GM19099 (cell line): ENCODE measurements around the gene DPYD.

Experiments used
- POLR2A ChIP-seq: IDR thresholded peaks from 3 replicates; pipeline ENCODE4 v1.6.1; 2011; ENCODE audit warnings: low read depth; ENCODE audit not compliant: insufficient read length; ENCODE audit errors: extremely low read depth

DPYD gene

DNA sequence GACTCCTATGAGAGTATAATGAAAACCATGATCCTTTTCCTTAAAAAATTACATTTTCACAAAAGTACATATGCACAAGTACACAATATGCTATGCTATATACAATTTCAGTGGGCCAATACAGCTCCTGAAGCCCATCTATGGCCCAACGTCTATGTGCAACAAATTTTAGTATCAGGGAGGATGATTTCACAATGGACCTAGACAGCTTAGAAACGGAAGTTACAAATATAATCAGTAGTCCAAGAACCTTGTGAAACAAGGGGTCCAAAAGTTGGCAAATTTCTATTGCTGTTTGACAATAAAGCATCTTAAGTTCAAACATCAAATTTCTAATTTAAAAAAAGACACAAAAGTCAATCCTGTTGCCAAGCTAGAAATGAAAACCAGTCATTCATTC, 87.0 kb downstream of the DPYD start:
- no peak for TF ChIP-seq POLR2A

DNA sequence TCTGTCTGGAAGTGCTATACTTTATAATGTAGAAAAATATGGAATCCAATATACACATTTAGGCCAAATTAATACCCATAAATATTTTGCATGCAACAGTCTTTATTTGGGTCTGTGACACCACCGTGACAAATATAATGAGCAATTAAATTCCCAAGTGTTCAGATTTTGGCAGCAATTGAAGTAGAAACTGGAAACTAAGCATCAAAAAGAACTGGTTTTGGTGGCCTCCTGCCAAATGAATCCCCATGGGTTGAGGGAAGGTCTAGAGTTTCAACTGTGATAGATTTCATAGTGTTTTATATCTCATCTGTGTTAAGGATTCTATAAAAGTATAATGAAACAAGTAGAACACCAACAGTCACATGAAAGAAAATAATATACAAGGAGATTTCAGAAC, 88.4 kb downstream of the DPYD start:
- no peak for TF ChIP-seq POLR2A

- TF ChIP-seq POLR2A: no peak
Measured at GRCh38 chr1:97827887-97828286, 92.9 kb downstream of the DPYD start.

- TF ChIP-seq POLR2A: no peak
Measured at GRCh38 chr1:97826820-97827219, 94.0 kb downstream of the DPYD start.

- no peak for TF ChIP-seq POLR2A
Measured at GRCh38 chr1:97824624-97825023, 96.2 kb downstream of the DPYD start.

GRCh38 chr1:97824200-97824599, 96.6 kb downstream of the DPYD start:
- TF ChIP-seq POLR2A: no peak

DNA sequence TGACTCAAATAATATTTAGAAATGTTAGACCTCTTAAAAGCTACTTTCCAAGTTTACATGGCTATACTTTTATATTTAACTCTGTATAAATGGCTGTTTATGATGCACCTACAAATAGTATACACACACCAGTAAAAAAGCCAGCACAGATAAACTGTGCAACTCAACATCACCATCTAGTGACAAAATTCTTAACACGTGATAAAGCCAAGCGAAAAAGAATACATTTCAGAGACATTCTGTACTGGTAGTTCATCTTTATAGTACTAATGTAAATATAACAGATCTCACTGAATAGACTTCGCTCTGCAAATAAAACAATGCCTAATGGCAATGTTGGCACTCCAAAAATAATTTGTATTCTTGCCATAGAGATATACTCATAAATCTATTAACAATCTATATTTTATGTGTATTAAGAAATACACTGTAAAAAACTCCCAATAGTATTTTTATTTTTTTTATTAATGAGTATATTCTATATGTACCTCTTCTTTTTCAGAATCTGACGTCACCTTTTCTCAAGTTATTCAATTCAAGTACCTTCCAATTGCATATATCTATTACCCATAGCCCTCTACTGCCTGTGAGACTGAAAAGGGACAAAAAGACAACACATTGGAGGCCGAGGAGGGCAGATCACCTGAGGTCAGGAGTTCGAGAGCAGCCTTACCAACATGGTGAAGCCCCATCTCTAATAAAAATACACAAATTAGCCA, 100.2 kb downstream of the DPYD start:
- no peak for TF ChIP-seq POLR2A

DNA sequence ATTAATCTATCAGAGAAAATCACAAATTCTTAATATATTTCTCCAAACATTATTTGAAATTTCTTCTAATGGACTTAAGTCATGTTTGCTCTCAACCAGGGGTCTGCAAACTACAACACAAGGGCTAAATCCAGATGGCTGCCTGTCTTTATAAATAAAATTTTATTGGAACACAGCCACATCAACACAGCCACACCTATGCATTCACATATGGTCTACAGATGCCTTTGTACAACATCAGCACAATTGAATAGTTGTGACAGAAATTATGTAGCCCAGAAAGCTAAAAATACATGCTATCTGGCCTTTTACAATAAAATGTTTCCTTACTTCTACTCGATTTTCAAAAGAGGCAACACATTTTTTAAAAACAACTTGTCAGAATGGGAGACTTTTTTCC, 103.9 kb downstream of the DPYD start:
- no peak for TF ChIP-seq POLR2A

DNA sequence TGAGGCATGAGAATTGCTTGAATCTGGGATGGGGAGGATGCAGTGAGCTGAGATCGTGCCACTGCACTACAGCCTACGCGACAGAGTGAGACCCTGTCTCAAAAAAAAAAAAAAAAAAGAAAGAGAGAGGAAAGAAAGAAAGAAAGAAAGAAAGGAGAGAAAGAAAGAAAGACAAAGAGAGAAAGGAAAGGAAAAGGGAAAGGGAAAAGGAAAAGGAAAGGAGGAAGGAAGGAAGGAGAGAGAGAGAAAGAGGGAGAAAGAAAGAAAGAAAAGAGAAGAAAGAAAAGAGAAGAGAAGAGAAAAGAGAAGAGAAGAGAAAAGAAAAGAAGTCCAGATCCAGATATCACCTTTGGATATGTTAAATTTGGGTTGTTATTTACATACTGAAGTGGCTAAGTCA, 106.0 kb downstream of the DPYD start:
- TF ChIP-seq POLR2A: no peak

DNA sequence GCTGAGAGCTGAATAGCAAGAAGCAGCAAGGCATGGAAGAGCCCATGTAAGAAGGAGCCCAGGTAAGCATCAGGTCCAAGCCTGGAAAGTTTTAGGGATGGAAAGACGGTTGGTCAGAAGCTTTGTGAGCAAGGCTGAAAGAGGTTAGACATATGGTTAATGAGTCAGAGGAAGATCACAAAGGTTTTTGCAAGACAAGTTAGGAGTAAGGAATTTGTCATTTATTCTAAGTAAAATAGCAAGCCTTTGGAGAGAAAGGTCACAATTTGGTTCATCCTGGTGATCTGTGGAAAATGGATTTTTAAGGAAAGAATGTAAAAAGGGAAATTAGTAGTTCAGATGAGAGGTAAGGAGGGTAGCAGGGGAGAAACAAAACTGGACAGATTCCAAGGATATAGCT, 106.7 kb downstream of the DPYD start:
- TF ChIP-seq POLR2A: no peak

DNA sequence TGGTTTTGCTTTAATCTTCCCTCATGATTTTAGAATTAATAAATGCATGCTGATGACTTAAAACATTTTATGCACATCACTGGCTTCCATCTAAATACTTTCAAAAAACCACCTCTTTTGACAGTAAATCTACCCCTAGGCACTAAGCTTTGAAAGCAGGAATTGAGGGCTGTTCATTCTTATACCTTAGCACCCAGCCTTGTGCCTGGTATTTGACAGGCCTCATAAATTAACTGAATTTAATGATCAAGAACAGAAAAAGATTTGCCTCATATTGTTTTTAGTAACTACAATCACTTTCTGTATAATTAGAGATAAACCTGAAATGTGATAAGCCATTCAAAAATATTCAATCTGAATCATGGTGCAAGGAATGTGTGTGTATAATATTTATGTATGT, 108.8 kb downstream of the DPYD start:
- no peak for TF ChIP-seq POLR2A

- no peak for TF ChIP-seq POLR2A
Measured at GRCh38 chr1:97806996-97807520, 113.8 kb downstream of the DPYD start.

GRCh38 chr1:97806326-97806725, 114.5 kb downstream of the DPYD start:
- TF ChIP-seq POLR2A: no peak

DNA sequence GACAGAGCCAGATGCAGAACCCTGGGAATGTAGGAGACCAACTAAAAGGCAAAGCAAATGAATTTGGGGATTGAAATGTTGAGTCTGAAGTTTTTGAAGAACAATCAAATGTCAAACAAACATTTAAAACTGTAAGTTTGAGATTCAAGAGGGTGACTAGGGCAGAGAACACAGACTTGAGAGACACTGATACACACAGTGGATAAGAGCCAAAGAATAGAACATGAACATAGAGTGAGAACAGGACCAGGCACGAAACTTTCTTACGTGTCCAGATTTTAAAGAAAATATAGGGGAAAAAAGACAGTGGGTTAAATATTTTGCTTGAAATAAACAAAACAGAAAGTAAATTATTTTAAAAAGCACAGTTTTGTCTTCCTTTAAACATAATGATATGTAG, 115.7 kb downstream of the DPYD start:
- no peak for TF ChIP-seq POLR2A

DNA sequence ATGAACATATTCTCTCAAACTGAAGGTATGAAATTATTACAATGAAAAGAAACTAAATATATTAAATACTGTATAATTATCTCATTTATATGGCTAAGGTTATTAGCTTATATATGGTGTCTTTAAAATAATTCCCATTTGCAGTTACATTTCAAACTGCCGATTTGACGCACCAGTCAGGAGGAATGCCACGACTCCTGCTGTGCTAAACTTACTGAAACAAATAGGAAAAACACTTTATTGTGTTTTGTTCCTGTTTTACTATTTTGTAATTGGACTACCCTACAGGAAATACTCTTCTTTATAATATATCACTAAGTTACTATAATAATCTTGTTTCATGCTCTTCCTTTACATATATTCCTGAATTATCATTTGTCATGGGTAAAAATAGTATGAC, 117.8 kb downstream of the DPYD start:
- no peak for TF ChIP-seq POLR2A

GRCh38 chr1:97802011-97802410, 118.8 kb downstream of the DPYD start:
- no peak for TF ChIP-seq POLR2A
